ENCODE data around the gene DPF3.

GRCh38 chr14:72818998-72819397, 74.9 kb downstream of the DPF3 start:
- TF ChIP-seq, protein P1, sequence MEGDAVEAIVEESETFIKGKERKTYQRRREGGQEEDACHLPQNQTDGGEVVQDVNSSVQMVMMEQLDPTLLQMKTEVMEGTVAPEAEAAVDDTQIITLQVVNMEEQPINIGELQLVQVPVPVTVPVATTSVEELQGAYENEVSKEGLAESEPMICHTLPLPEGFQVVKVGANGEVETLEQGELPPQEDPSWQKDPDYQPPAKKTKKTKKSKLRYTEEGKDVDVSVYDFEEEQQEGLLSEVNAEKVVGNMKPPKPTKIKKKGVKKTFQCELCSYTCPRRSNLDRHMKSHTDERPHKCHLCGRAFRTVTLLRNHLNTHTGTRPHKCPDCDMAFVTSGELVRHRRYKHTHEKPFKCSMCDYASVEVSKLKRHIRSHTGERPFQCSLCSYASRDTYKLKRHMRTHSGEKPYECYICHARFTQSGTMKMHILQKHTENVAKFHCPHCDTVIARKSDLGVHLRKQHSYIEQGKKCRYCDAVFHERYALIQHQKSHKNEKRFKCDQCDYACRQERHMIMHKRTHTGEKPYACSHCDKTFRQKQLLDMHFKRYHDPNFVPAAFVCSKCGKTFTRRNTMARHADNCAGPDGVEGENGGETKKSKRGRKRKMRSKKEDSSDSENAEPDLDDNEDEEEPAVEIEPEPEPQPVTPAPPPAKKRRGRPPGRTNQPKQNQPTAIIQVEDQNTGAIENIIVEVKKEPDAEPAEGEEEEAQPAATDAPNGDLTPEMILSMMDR (IDR thresholded peaks at IDR 0.05) = no peak
- TF ChIP-seq POLR2A (IDR thresholded peaks at IDR 0.05) = no peak
